Measurements from ENCODE around the gene KDM6A.
"Not testable (repeated sequence)": the region's sequence is repeated elsewhere in the genome, so short reads cannot be mapped to it uniquely, and the experiment has no call there.

Gene KDM6A

GRCh38 chrX:44949125-44949524 is 76.1 kb downstream of the KDM6A start:
- WGBS: 94% methylated on average over 6 of the region's 8 CpGs

GRCh38 chrX:44950471-44951366 is 77.7 kb downstream of the KDM6A start:
- not testable (repeated sequence) for H3K14ac ChIP-seq (ENCODE audit: low read length in 2 of 2); H3K23ac ChIP-seq (ENCODE audit: low read length in 2 of 2); H2BK120ac ChIP-seq (ENCODE audit: low read depth, low read length); H3K4me3 ChIP-seq (ENCODE audit: insufficient read depth in 1 of 2, low read depth in 1 of 2, low read length in 2 of 2); DNase-seq; H3K27me3 ChIP-seq (ENCODE audit: control insufficient read depth in 1 of 2, insufficient read depth in 1 of 2, low read length in 2 of 2); H2AK5ac ChIP-seq (ENCODE audit: low read length, severe bottlenecking); H3K9ac ChIP-seq (ENCODE audit: low read length); H3K4me2 ChIP-seq (ENCODE audit: low read length, poor library complexity, severe bottlenecking); H3K4ac ChIP-seq (ENCODE audit: low read depth in 1 of 2, low read length in 2 of 2); H3K18ac ChIP-seq (ENCODE audit: low read depth in 1 of 2, low read length in 2 of 2); H2BK5ac ChIP-seq (ENCODE audit: low read depth, low read length, poor library complexity, severe bottlenecking); H3K36me3 ChIP-seq (ENCODE audit: control insufficient read depth in 1 of 2, insufficient read depth in 2 of 2, low read depth in 1 of 2, low read length in 2 of 2); H3K4me1 ChIP-seq (ENCODE audit: control insufficient read depth, insufficient read depth, low read depth, low read length); H4K8ac ChIP-seq (ENCODE audit: low read length); H3K27ac ChIP-seq (ENCODE audit: low read length, poor library complexity, severe bottlenecking); H2BK15ac ChIP-seq (ENCODE audit: low read depth, poor library complexity, severe bottlenecking); H3K79me1 ChIP-seq (replicated peaks; ENCODE audit: low read length, poor library complexity, severe bottlenecking); H2AFZ ChIP-seq (ENCODE audit: low read depth, low read length); H4K91ac ChIP-seq (ENCODE audit: low read length); H2BK12ac ChIP-seq (ENCODE audit: low read length in 2 of 2)
- WGBS: 14% methylated on average over 7 of the region's 9 CpGs
- H3K9me3 ChIP-seq (ENCODE audit: control insufficient read depth, low read length): peaks cover 14% of the 10 kb centered on the region

More at GRCh38 chrX:44949125-44949524, 76.1 kb downstream of the KDM6A start:
- Histone ChIP-seq H4K8ac (ENCODE audit: low read length) (no peak overlapping the region), H3K9ac (ENCODE audit: low read length) (no peak overlapping the region), H2BK120ac (ENCODE audit: low read depth, low read length) (no peak overlapping the region), H3K4me3 (ENCODE audit: insufficient read depth in 1 of 2, low read depth in 1 of 2, low read length in 2 of 2) (no peak overlapping the region), H3K4me1 (ENCODE audit: control insufficient read depth, insufficient read depth, low read depth, low read length) (peaks cover 2% of the 10 kb centered on the region), H3K27ac (ENCODE audit: low read length, poor library complexity, severe bottlenecking) (no peak overlapping the region), H2BK5ac (ENCODE audit: low read depth, low read length, poor library complexity, severe bottlenecking) (no peak overlapping the region), H2AFZ (ENCODE audit: low read depth, low read length) (no peak overlapping the region), H3K79me1 (replicated peaks; ENCODE audit: low read length, poor library complexity, severe bottlenecking) (no peaks in the 10 kb centered on the region), H2AK5ac (ENCODE audit: low read length, severe bottlenecking) (no peak overlapping the region), H3K4me2 (ENCODE audit: low read length, poor library complexity, severe bottlenecking) (no peak overlapping the region), H3K18ac (ENCODE audit: low read depth in 1 of 2, low read length in 2 of 2) (no peak overlapping the region), H3K27me3 (ENCODE audit: control insufficient read depth in 1 of 2, insufficient read depth in 1 of 2, low read length in 2 of 2) (no peaks in the 10 kb centered on the region), H3K4ac (ENCODE audit: low read depth in 1 of 2, low read length in 2 of 2) (no peak overlapping the region), H4K91ac (ENCODE audit: low read length) (no peak overlapping the region), H3K36me3 (ENCODE audit: control insufficient read depth in 1 of 2, insufficient read depth in 2 of 2, low read depth in 1 of 2, low read length in 2 of 2) (peaks cover 0 to 9% of the 10 kb centered on the region in 2 experiments), H3K9me3 (ENCODE audit: control insufficient read depth, low read length) (peaks cover 26% of the 10 kb centered on the region), H2BK12ac (ENCODE audit: low read length in 2 of 2) (no peak overlapping the region), H3K14ac (ENCODE audit: low read length in 2 of 2) (no peak overlapping the region), H3K23ac (ENCODE audit: low read length in 2 of 2) (no peak overlapping the region), H2BK15ac (ENCODE audit: low read depth, poor library complexity, severe bottlenecking) (no peak overlapping the region)
- DNase-seq: no peak

- Histone ChIP-seq H3K4me2 (ENCODE audit: low read length, poor library complexity, severe bottlenecking) (no peak overlapping the region), H3K36me3 (ENCODE audit: control insufficient read depth in 1 of 2, insufficient read depth in 2 of 2, low read depth in 1 of 2, low read length in 2 of 2) (peaks cover 0 to 9% of the 10 kb centered on the region in 2 experiments), H3K4me1 (ENCODE audit: control insufficient read depth, insufficient read depth, low read depth, low read length) (peaks cover 2% of the 10 kb centered on the region), H2BK5ac (ENCODE audit: low read depth, low read length, poor library complexity, severe bottlenecking) (no peak overlapping the region), H3K27me3 (ENCODE audit: control insufficient read depth in 1 of 2, insufficient read depth in 1 of 2, low read length in 2 of 2) (no peaks in the 10 kb centered on the region), H4K8ac (ENCODE audit: low read length) (no peak overlapping the region), H2BK15ac (ENCODE audit: low read depth, poor library complexity, severe bottlenecking) (no peak overlapping the region), H3K18ac (ENCODE audit: low read depth in 1 of 2, low read length in 2 of 2) (no peak overlapping the region), H3K9me3 (ENCODE audit: control insufficient read depth, low read length) (peaks cover 5% of the 10 kb centered on the region), H2BK120ac (ENCODE audit: low read depth, low read length) (no peak overlapping the region), H2AFZ (ENCODE audit: low read depth, low read length) (no peak overlapping the region), H3K4me3 (ENCODE audit: insufficient read depth in 1 of 2, low read depth in 1 of 2, low read length in 2 of 2) (no peak overlapping the region), H3K27ac (ENCODE audit: low read length, poor library complexity, severe bottlenecking) (no peak overlapping the region), H3K9ac (ENCODE audit: low read length) (no peak overlapping the region), H3K4ac (ENCODE audit: low read depth in 1 of 2, low read length in 2 of 2) (no peak overlapping the region), H2BK12ac (ENCODE audit: low read length in 2 of 2) (no peak overlapping the region), H4K91ac (ENCODE audit: low read length) (no peak overlapping the region), H3K23ac (ENCODE audit: low read length in 2 of 2) (no peak overlapping the region), H2AK5ac (ENCODE audit: low read length, severe bottlenecking) (no peak overlapping the region), H3K79me1 (replicated peaks; ENCODE audit: low read length, poor library complexity, severe bottlenecking) (no peaks in the 10 kb centered on the region), H3K14ac (ENCODE audit: low read length in 2 of 2) (no peak overlapping the region)
- no peak for DNase-seq
- WGBS: 54% methylated on average over 2 of the region's 2 CpGs
These were observed 78.6 kb downstream of the KDM6A start for GRCh38 chrX:44951572-44952067.

- Histone ChIP-seq H3K79me1 (replicated peaks; ENCODE audit: low read length, poor library complexity, severe bottlenecking) (no peaks in the 10 kb centered on the region), H2AFZ (ENCODE audit: low read depth, low read length) (no peak overlapping the region), H2BK15ac (ENCODE audit: low read depth, poor library complexity, severe bottlenecking) (no peak overlapping the region), H2BK120ac (ENCODE audit: low read depth, low read length) (no peak overlapping the region), H2BK5ac (ENCODE audit: low read depth, low read length, poor library complexity, severe bottlenecking) (no peak overlapping the region), H4K8ac (ENCODE audit: low read length) (no peak overlapping the region), H3K9ac (ENCODE audit: low read length) (no peak overlapping the region), H3K18ac (ENCODE audit: low read depth in 1 of 2, low read length in 2 of 2) (no peak overlapping the region), H3K4me1 (ENCODE audit: control insufficient read depth, insufficient read depth, low read depth, low read length) (peaks cover 2% of the 10 kb centered on the region), H3K27me3 (ENCODE audit: control insufficient read depth in 1 of 2, insufficient read depth in 1 of 2, low read length in 2 of 2) (no peaks in the 10 kb centered on the region), H2BK12ac (ENCODE audit: low read length in 2 of 2) (no peak overlapping the region), H3K4me3 (ENCODE audit: insufficient read depth in 1 of 2, low read depth in 1 of 2, low read length in 2 of 2) (no peak overlapping the region), H3K36me3 (ENCODE audit: control insufficient read depth in 1 of 2, insufficient read depth in 2 of 2, low read depth in 1 of 2, low read length in 2 of 2) (peaks cover 0 to 9% of the 10 kb centered on the region in 2 experiments), H3K4me2 (ENCODE audit: low read length, poor library complexity, severe bottlenecking) (no peak overlapping the region), H3K27ac (ENCODE audit: low read length, poor library complexity, severe bottlenecking) (no peak overlapping the region), H3K4ac (ENCODE audit: low read depth in 1 of 2, low read length in 2 of 2) (no peak overlapping the region), H3K14ac (ENCODE audit: low read length in 2 of 2) (no peak overlapping the region), H3K23ac (ENCODE audit: low read length in 2 of 2) (no peak overlapping the region), H3K9me3 (ENCODE audit: control insufficient read depth, low read length) (no peaks in the 10 kb centered on the region), H2AK5ac (ENCODE audit: low read length, severe bottlenecking) (no peak overlapping the region), H4K91ac (ENCODE audit: low read length) (no peak overlapping the region)
- DNase-seq: no peak
- WGBS: 92% methylated on average over 12 of the region's 19 CpGs
These were observed 79.5 kb downstream of the KDM6A start for GRCh38 chrX:44952329-44953027.

All from mesenchymal stem cell (in vitro differentiated cells and primary cell).